Lung microvascular endothelial cell (primary cell): ENCODE measurements around the gene FIBCD1. TPM values are rescaled to one million over a fixed set of nuclear protein-coding genes. Genes with fewer than 3 reads are reported as not detected.

ENCODE experiments used
- DNase-seq, 2 donors: peaks; one replicate each; pipeline versions ENCODE4 v3.0.0 to v3.0.0-alpha.2; 2010; ENCODE audit warnings: low read depth in 2 of 2
- total RNA-seq: library from RNA; depleted of rRNA; stranded (reverse); fragments of >200 nt; gene quantifications from 2 replicates; pipeline ENCODE4 v1.2.1, GENCODE V29; 2014

The FIBCD1 gene
- total RNA-seq, 1 donor from 2014 or later: not detected

GRCh38 chr9:130862217-130862616 is 76.8 kb downstream of the FIBCD1 start:
- DNase-seq: no peak

- DNase-seq: no peak
These were observed 77.5 kb downstream of the FIBCD1 start for GRCh38 chr9:130861372-130862180.

GRCh38 chr9:130860458-130861316 is 78.4 kb downstream of the FIBCD1 start:
- DNase-seq: peak; percentile 91 to 96

GRCh38 chr9:130858739-130859705 is 80.0 kb downstream of the FIBCD1 start:
- DNase-seq: no peak

- DNase-seq: peak in 1 of 2 donors; percentile 73
These were observed 80.9 kb downstream of the FIBCD1 start for GRCh38 chr9:130857864-130858738.

GRCh38 chr9:130856474-130856873 is 82.6 kb downstream of the FIBCD1 start:
- DNase-seq: no peak

- no peak for DNase-seq
These were observed 84.2 kb downstream of the FIBCD1 start for GRCh38 chr9:130854835-130855234.

GRCh38 chr9:130854092-130854491 is 85.0 kb downstream of the FIBCD1 start:
- no peak for DNase-seq

GRCh38 chr9:130852801-130853200 is 86.2 kb downstream of the FIBCD1 start:
- no peak for DNase-seq

Other genes starting within 250 kb of the FIBCD1 start
- 17.4 and 19.6 TPM in 2 replicates for gene EXOSC2, start 245.5 kb downstream of the FIBCD1 start, total RNA-seq
- gene ABL1, start 104.0 kb downstream of the FIBCD1 start, total RNA-seq: 19.8 and 20.4 TPM in 2 replicates
- gene QRFP, start 42.4 kb downstream of the FIBCD1 start, total RNA-seq: not detected in 2 replicates
- gene LAMC3, start 69.9 kb upstream of the FIBCD1 start, total RNA-seq: 0.65 and 2.6 TPM in 2 replicates
- 0.60 and 1.7 TPM in 2 replicates for gene AIF1L, start 157.3 kb upstream of the FIBCD1 start, total RNA-seq
- gene NUP214, start 186.3 kb upstream of the FIBCD1 start, total RNA-seq: 6.5 and 7.5 TPM in 2 replicates